ENCODE measurements around the gene ITPKB.

DNA sequence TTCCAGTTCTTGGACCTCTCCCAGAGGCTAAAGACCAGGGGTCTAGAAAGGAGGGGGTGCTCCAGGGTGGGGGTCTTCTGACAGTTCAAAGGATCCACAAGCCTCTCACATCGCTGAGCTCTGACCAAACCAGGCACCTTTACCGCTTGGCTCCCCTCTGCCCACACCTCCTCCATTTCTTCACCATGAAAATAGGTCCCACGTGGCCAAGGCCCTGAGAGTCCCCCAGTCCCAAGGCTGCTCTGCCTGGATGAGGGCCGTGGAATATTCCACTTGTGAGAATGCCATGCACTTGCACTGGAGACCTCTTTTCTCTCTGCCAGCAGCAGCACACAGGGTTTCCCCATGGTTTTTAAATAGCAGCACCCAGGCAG lies 87.4 kb downstream of the ITPKB start:
- TF ChIP-seq, protein P1, sequence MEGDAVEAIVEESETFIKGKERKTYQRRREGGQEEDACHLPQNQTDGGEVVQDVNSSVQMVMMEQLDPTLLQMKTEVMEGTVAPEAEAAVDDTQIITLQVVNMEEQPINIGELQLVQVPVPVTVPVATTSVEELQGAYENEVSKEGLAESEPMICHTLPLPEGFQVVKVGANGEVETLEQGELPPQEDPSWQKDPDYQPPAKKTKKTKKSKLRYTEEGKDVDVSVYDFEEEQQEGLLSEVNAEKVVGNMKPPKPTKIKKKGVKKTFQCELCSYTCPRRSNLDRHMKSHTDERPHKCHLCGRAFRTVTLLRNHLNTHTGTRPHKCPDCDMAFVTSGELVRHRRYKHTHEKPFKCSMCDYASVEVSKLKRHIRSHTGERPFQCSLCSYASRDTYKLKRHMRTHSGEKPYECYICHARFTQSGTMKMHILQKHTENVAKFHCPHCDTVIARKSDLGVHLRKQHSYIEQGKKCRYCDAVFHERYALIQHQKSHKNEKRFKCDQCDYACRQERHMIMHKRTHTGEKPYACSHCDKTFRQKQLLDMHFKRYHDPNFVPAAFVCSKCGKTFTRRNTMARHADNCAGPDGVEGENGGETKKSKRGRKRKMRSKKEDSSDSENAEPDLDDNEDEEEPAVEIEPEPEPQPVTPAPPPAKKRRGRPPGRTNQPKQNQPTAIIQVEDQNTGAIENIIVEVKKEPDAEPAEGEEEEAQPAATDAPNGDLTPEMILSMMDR (IDR thresholded peaks at IDR 0.05; ENCODE audit: low read depth, low read length): no peak
- TF ChIP-seq POLR2A (IDR thresholded peaks at IDR 0.05; ENCODE audit: extremely low read depth, insufficient read length): no peak
